ENCODE results near the gene EHBP1. TPM values are rescaled to one million over a fixed set of nuclear protein-coding genes. Genes with fewer than 3 reads are reported as not detected.

Gene EHBP1
- total RNA-seq, 1 experiment from 2014 or later: 32.1 TPM

DNA sequence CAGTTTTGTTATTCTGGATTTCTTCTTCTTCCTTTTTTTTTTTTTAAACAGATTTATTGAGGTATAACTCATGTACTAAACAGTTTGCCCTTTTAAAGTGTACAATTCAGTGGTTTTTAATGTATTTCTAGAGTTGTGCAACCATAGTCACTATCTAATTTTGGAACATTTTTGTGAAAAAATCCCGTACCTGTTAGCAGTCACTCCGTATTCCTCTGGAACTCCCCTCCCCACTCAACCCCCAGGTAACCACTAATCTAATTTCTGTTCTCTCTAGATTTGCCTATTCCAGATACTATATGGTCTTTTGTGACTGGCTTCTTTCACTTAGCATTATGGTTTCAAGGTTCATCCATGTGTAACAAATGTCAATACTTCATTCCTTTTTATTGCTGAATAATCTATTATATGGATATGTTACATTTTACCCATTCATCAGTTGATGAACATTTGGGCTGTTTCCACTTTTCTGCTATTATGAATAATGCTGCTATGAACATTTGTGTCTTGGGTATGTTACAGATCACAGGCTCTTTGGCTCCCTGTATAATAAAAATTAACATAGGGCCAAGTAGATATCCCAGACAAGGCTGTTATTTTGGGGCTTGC lies 21.9 kb downstream of the EHBP1 start:
- POLR2A ChIA-PET (ENCODE audit: low non-redundant PET): no interaction called here
- Histone ChIP-seq H3K4me3 (ENCODE audit: low read depth, low read length, poor library complexity, severe bottlenecking) (no peak overlapping the region), H3K4me1 (ENCODE audit: insufficient read depth, low read length, poor library complexity, severe bottlenecking) (no peaks in the 10 kb centered on the region), H3K36me3 (ENCODE audit: insufficient read depth, low read length, poor library complexity, severe bottlenecking) (no peaks in the 10 kb centered on the region), H3K9me3 (ENCODE audit: low read depth, low read length, poor library complexity, severe bottlenecking) (peaks cover 15% of the 10 kb centered on the region), H3K27me3 (replicated peaks; ENCODE audit: insufficient read depth, low read depth, low read length, poor library complexity) (no peaks in the 10 kb centered on the region), H3K27ac (ENCODE audit: low read depth, low read length, poor library complexity, severe bottlenecking) (no peak overlapping the region)
- no TSS peak for BruUV-seq (replicated peaks)
- intact Hi-C loops (cut with micrococcal nuclease; ENCODE audit: unreplicated experiment): no loop called here
- TF ChIP-seq, protein P1, sequence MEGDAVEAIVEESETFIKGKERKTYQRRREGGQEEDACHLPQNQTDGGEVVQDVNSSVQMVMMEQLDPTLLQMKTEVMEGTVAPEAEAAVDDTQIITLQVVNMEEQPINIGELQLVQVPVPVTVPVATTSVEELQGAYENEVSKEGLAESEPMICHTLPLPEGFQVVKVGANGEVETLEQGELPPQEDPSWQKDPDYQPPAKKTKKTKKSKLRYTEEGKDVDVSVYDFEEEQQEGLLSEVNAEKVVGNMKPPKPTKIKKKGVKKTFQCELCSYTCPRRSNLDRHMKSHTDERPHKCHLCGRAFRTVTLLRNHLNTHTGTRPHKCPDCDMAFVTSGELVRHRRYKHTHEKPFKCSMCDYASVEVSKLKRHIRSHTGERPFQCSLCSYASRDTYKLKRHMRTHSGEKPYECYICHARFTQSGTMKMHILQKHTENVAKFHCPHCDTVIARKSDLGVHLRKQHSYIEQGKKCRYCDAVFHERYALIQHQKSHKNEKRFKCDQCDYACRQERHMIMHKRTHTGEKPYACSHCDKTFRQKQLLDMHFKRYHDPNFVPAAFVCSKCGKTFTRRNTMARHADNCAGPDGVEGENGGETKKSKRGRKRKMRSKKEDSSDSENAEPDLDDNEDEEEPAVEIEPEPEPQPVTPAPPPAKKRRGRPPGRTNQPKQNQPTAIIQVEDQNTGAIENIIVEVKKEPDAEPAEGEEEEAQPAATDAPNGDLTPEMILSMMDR (conservative IDR thresholded peaks at IDR 0.05; ENCODE audit: low read depth, low read length): no peak
- TF ChIP-seq EZH2 (IDR thresholded peaks at IDR 0.05; ENCODE audit: borderline replicate concordance, low read depth, low read length, poor library complexity, severe bottlenecking): no peak
- CTCF ChIA-PET: no interaction called here
- no peak for DNase-seq (ENCODE audit: low spot score)

- no peaks in the 10 kb centered on the region for H3K36me3 ChIP-seq (ENCODE audit: insufficient read depth, low read length, poor library complexity, severe bottlenecking)
- H3K4me3 ChIP-seq (ENCODE audit: low read depth, low read length, poor library complexity, severe bottlenecking): no peak overlapping the region
- no peak for DNase-seq (ENCODE audit: low spot score)
- TF ChIP-seq, protein P1 (conservative IDR thresholded peaks at IDR 0.05; ENCODE audit: low read depth, low read length): no peak
- TF ChIP-seq EZH2 (IDR thresholded peaks at IDR 0.05; ENCODE audit: borderline replicate concordance, low read depth, low read length, poor library complexity, severe bottlenecking): no peak
- BruUV-seq (replicated peaks): no TSS peak
- CTCF ChIA-PET: no interaction called here
- intact Hi-C loops (cut with micrococcal nuclease; ENCODE audit: unreplicated experiment): no loop called here
- no peaks in the 10 kb centered on the region for H3K4me1 ChIP-seq (ENCODE audit: insufficient read depth, low read length, poor library complexity, severe bottlenecking)
- H3K27me3 ChIP-seq (replicated peaks; ENCODE audit: insufficient read depth, low read depth, low read length, poor library complexity): no peaks in the 10 kb centered on the region
- H3K9me3 ChIP-seq (ENCODE audit: low read depth, low read length, poor library complexity, severe bottlenecking): peaks cover 13% of the 10 kb centered on the region
- no peak overlapping the region for H3K27ac ChIP-seq (ENCODE audit: low read depth, low read length, poor library complexity, severe bottlenecking)
- POLR2A ChIA-PET (ENCODE audit: low non-redundant PET): no interaction called here
These were observed 22.5 kb downstream of the EHBP1 start for GRCh38 chr2:62727876-62728566.

DNA sequence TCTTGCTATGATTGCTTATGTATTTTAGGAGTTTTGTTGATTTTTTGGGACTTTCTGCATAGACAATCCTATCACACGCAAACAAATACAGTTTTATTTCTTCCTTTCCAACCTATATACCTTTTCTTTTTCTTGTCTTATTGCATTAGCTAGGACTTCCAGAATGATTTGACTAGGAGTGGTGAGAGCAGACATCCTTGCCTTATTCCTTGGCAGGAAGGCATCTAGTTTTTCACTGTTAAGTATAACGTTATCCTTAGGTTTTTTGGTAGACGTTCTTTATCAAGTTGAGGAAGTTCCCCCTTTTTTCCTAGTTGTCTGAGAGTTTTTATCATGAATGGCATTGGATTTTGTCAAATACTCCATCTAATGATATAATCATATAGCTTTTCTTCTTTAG lies 25.8 kb downstream of the EHBP1 start:
- H3K27ac ChIP-seq (ENCODE audit: low read depth, low read length, poor library complexity, severe bottlenecking): no peak overlapping the region
- no peak overlapping the region for H3K4me3 ChIP-seq (ENCODE audit: low read depth, low read length, poor library complexity, severe bottlenecking)
- DNase-seq (ENCODE audit: low spot score): no peak
- H3K36me3 ChIP-seq (ENCODE audit: insufficient read depth, low read length, poor library complexity, severe bottlenecking): no peaks in the 10 kb centered on the region
- no TSS peak for BruUV-seq (replicated peaks)
- CTCF ChIA-PET: no interaction called here
- POLR2A ChIA-PET (ENCODE audit: low non-redundant PET): no interaction called here
- no peaks in the 10 kb centered on the region for H3K27me3 ChIP-seq (replicated peaks; ENCODE audit: insufficient read depth, low read depth, low read length, poor library complexity)
- no peaks in the 10 kb centered on the region for H3K4me1 ChIP-seq (ENCODE audit: insufficient read depth, low read length, poor library complexity, severe bottlenecking)
- intact Hi-C loops (cut with micrococcal nuclease; ENCODE audit: unreplicated experiment): no loop called here
- TF ChIP-seq EZH2 (IDR thresholded peaks at IDR 0.05; ENCODE audit: borderline replicate concordance, low read depth, low read length, poor library complexity, severe bottlenecking): no peak
- TF ChIP-seq, protein P1 (conservative IDR thresholded peaks at IDR 0.05; ENCODE audit: low read depth, low read length): no peak
- peaks cover 13% of the 10 kb centered on the region for H3K9me3 ChIP-seq (ENCODE audit: low read depth, low read length, poor library complexity, severe bottlenecking)
